GM12873 (cell line): ENCODE measurements around the gene HACD2.

Experiments used
- TF ChIP-seq, protein P1 (sequence below): IDR thresholded peaks from 2 replicates; pipeline ENCODE4 v1.5.1; 2012; ENCODE audit warnings: low read depth, mild to moderate bottlenecking, moderate library complexity, low read length, control low read depth; ENCODE audit not compliant: insufficient read depth; ENCODE audit errors: missing control alignments

The HACD2 gene

DNA sequence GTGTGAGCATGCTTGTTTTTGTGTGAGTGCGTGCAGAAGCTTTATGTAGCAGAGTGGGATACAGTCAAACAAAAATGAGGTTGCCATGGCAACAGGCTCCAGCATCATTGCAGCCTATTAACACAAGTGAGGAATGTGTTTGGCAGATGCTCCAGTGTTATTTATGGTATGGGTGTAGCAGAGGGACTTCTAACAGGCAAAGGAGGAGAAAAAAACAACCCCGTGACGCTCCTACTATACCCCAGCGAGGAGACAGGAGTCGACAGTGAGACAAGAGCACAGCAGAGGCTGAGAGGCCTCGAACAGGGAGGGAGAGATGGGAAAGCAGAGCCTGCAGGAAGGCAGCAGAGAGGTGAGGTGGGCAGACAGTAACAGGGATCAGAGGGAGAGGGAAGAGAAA, 140.8 kb downstream of the HACD2 start:
- TF ChIP-seq, protein P1, sequence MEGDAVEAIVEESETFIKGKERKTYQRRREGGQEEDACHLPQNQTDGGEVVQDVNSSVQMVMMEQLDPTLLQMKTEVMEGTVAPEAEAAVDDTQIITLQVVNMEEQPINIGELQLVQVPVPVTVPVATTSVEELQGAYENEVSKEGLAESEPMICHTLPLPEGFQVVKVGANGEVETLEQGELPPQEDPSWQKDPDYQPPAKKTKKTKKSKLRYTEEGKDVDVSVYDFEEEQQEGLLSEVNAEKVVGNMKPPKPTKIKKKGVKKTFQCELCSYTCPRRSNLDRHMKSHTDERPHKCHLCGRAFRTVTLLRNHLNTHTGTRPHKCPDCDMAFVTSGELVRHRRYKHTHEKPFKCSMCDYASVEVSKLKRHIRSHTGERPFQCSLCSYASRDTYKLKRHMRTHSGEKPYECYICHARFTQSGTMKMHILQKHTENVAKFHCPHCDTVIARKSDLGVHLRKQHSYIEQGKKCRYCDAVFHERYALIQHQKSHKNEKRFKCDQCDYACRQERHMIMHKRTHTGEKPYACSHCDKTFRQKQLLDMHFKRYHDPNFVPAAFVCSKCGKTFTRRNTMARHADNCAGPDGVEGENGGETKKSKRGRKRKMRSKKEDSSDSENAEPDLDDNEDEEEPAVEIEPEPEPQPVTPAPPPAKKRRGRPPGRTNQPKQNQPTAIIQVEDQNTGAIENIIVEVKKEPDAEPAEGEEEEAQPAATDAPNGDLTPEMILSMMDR, result no peak

DNA sequence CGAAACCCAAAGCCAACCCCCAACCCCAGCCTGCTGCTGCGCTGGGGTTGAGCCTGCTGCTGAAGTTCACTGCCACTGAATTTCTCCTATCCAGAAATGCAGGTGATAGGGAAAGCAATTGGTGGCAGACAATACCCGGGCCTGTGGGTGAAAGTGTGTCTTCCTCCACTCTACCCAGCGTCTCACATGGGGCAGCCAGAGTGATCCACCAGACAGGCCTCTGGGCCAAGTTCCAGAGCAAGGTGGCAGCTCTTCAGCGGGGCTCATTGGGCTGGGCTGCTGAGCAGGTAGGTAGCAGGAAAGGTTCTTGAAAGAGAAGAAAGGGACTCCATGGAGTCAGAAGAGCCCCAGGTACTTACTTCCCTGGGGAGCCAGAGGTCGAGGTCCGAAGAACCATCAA, 141.9 kb downstream of the HACD2 start:
- TF ChIP-seq, protein P1, result no peak

DNA sequence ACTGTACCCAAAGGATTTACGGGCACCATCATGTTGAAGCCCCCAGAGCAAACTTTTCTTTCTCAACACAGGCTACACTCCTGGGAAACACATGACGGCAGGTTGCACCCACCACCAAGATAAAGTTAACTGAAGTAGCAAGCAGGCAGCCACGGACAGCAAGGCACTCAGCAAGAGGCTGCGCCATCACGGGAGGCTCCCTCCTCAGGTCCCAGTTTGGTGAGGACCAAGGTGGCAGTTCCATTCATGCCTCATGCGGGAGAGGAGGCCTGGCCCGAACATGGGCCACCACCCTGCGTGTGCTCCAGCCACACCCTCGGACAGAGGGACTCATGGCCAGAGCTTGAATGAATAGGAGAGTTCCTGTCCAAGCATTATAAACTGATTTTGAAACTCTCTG, 142.7 kb downstream of the HACD2 start:
- TF ChIP-seq, protein P1, result no peak
